Mesothelial cell of epicardium (in vitro differentiated cells): ENCODE results near the gene MYO5B. TPM values are rescaled to one million over a fixed set of nuclear protein-coding genes. Genes with fewer than 3 reads are reported as not detected.
"Not testable (repeated sequence)": the region's sequence is repeated elsewhere in the genome, so short reads cannot be mapped to it uniquely, and the experiment has no call there.

Experiments used
- DNase-seq, 2 experiments: peaks; one replicate each; pipeline ENCODE4 v3.0.0; 2021; ENCODE audit warnings: low spot score in 2 of 2; ENCODE audit not compliant: unreplicated experiment in 2 of 2
- H3K27ac Mint-ChIP-seq: 2 replicates; pipeline ENCODE4 v1.8.0; 2021; ENCODE audit warnings: mixed read lengths
- H3K27me3 Mint-ChIP-seq: 2 replicates; pipeline ENCODE4 v1.8.0; 2021; ENCODE audit warnings: low read depth, mixed read lengths
- H3K36me3 Mint-ChIP-seq: 2 replicates; pipeline ENCODE4 v1.8.0; 2021; ENCODE audit warnings: mixed read lengths
- H3K4me1 Mint-ChIP-seq: 2 replicates; pipeline ENCODE4 v1.8.0; 2021; ENCODE audit warnings: mixed read lengths
- H3K4me3 Mint-ChIP-seq: 2 replicates; pipeline ENCODE4 v1.8.0; 2021; ENCODE audit warnings: mild to moderate bottlenecking, moderate library complexity, mixed read lengths
- H3K9me3 Mint-ChIP-seq: 2 replicates; pipeline ENCODE4 v1.8.0; 2021; ENCODE audit warnings: mixed read lengths
- CTCF ChIP-seq: fragments of 200-600 bp; sonication (generic); IDR thresholded peaks from one replicate; pipeline ENCODE4 v1.5.0; 2021; ENCODE audit warnings: antibody characterized with exemption; ENCODE audit not compliant: unreplicated experiment
- total RNA-seq: library from RNA; stranded (reverse); gene quantifications from 3 replicates; pipeline ENCODE4 v1.2.1, GENCODE V29; 2021

MYO5B gene
- total RNA-seq, 1 donor from 2014 or later = 15.1 TPM

DNA sequence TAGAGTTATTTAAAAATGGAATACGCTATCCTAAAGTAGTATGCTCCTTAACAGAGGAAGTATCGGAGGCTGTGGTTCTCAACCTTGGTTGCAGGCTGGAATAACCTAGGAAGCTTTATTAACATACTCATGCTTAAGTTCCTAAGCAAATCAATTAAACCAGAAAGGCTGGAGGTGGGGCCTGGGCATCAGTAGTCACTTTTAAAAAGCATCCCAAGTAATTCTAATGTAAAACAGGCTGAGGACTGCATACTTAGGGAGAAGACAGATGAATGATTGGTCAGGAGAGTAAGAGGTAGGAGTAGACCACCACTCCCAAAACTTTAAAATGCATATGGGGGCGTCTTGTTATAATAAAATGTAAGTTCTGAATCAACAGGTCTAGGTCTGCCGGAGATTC lies 396.9 kb downstream of the MYO5B start:
- H3K36me3 Mint-ChIP-seq = peaks cover 39% of the 10 kb centered on the region
- H3K9me3 Mint-ChIP-seq = no peaks in the 10 kb centered on the region
- TF ChIP-seq CTCF = no peak
- H3K27me3 Mint-ChIP-seq = no peaks in the 10 kb centered on the region
- H3K27ac Mint-ChIP-seq = no peak overlapping the region
- H3K4me1 Mint-ChIP-seq = no peaks in the 10 kb centered on the region
- H3K4me3 Mint-ChIP-seq = no peak overlapping the region
- no peak for DNase-seq

DNA sequence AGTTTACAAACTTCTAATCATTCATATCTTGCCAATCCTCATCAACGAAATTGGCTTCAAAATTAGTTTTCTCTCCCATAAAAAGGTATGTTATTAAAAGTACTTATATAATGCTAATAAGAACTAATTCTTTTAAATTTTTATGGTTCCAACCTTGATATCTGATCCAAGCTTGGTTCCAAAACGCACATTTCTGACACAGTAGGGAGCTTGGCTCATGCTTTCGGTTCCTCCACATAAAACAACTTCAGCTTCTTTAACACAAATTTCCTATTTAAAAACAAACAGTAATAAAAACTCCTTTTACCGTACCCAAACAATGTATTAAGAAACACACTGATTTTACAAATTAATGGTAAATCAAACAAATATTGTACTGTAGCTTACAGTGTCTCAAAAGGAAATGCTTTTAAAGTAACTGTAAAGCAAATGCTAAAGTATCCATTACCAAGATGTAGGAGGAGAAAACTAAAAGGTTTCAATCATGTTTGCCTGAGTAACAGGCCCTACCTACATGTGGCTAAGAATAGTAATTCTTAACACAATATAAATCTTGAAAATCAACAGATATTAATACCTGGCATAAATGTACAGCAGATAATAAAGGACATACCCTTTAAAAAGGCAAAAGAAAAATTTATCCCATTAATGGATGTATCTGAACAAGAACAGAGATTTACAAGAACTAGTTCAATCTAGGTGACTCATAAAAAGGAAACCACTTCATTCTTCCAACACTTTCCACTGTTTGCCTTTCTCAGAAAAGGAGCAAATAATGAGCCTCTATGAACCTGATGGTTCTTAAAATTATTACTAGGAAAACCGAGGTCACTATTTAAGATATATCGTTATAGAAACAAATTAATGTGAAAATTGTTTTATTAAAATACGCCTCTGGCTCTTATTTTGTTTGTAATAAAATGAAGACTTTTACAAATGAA lies 399.1 kb downstream of the MYO5B start:
- no peaks in the 10 kb centered on the region for H3K4me1 Mint-ChIP-seq
- peaks cover 40% of the 10 kb centered on the region for H3K36me3 Mint-ChIP-seq

DNA sequence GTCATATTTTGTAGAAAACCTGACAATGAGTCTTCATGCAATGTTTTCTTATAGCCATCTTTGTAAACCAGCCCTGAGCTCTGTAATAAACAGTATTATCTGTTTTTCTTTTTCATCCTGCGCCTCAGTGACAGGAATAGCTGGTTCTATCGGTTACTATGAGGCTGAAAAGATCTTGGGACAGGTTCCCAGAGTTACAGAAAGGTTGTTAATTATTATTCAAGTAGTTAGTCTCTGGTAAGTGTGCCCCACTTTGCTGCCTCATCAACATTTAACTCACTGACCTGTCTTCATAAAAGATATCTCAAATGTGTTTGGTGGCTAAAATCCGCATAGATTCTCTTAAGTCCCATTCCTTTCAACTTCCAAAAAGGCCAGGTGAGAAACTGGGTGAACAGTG lies 400.2 kb downstream of the MYO5B start:
- DNase-seq = no peak
- TF ChIP-seq CTCF = no peak
- Mint-ChIP-seq H3K27me3 (no peaks in the 10 kb centered on the region), H3K9me3 (no peaks in the 10 kb centered on the region), H3K36me3 (peaks cover 44% of the 10 kb centered on the region), H3K27ac (no peak overlapping the region), H3K4me1 (no peaks in the 10 kb centered on the region), H3K4me3 (no peak overlapping the region)

More for the DNA sequence above, 399.1 kb downstream of the MYO5B start:
- H3K27me3 Mint-ChIP-seq = no peaks in the 10 kb centered on the region
- H3K9me3 Mint-ChIP-seq = no peaks in the 10 kb centered on the region
- no peak for TF ChIP-seq CTCF
- no peak for DNase-seq
- H3K27ac Mint-ChIP-seq = no peak overlapping the region
- H3K4me3 Mint-ChIP-seq = no peak overlapping the region

DNA sequence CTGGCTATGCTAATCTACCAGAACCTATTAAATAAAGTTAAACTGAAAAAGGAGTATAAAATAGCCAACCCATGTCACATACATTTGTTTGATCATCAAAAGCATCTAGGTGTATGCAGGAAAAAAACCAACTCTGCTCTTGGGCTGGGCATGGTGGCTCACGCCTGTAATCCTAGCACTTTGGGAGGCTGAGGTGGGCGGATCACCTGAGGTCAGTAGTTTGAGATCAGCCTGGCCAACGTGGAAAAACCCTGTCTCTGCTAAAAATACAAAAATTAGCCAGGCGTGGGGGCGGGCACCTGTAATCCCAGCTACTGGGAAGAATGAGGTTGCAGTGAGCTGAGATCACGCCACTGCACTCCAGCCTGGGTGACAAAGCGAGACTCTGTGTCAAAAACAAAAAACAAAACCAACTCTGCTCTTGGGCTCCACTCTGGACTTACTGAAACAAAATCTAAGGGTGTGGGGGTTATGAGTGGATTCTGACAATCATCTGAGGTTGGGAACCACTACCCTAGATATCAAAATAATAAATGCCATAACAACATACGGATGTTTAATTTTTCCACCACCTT lies 405.3 kb downstream of the MYO5B start:
- H3K27ac Mint-ChIP-seq, DNase-seq, H3K27me3 Mint-ChIP-seq, H3K4me1 Mint-ChIP-seq, H3K4me3 Mint-ChIP-seq, H3K9me3 Mint-ChIP-seq: not testable (repeated sequence)
- H3K36me3 Mint-ChIP-seq = peaks cover 30% of the 10 kb centered on the region

DNA sequence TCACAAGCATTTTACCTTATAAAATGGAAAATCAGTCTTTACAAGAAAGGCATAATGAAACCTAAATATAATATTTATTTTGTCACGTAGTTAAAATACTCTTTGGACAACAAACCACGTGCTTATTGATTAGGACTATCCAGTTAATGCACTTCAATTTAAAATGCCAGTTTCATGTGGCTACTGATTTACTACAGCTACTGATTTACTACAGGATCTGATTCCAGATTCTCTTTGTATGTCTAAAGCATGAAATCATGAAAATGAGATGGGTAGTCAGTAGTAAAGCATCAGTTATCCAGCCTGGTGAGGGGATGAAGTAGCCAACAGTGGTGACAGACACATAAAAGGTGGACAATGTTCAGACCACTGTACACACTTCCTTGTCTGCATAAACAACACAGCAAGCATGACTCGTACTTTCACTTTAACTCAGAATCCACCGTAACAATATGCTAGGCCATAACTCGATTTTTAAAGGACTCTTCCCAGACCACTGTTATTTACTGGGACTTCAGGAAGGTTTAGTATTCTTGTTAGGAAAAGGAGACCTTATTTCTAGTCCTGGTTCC lies 406.5 kb downstream of the MYO5B start:
- Mint-ChIP-seq H3K27ac (no peak overlapping the region), H3K4me1 (no peaks in the 10 kb centered on the region), H3K9me3 (no peaks in the 10 kb centered on the region), H3K4me3 (no peak overlapping the region), H3K36me3 (peaks cover 32% of the 10 kb centered on the region), H3K27me3 (no peaks in the 10 kb centered on the region)
- DNase-seq = no peak
- TF ChIP-seq CTCF = no peak
